Right atrium auricular region (tissue), 2 donors: ENCODE data around the gene DUSP1. TPM values are rescaled to one million over a fixed set of nuclear protein-coding genes. Genes with fewer than 3 reads are reported as not detected.
A peak's percentile ranks its signal among the peaks of the same experiment; 100 is the strongest.

ENCODE experiments used
- DNase-seq: peaks from one replicate; pipeline ENCODE4 v3.0.0-alpha.2; 2019; ENCODE audit warnings: low spot score
- H3K27ac ChIP-seq, 2 donors: fragments of 200-600 bp; sonication (generic); 1 replicate in 1 of 2; 2 replicates in 1 of 2; pipeline ENCODE4 v1.5.1; 2016 to 2019
- H3K27me3 ChIP-seq, 2 donors: fragments of 200-600 bp; sonication (generic); one replicate each; pipeline versions ENCODE4 v1.5.1 to v1.6.0; 2017 to 2019
- H3K36me3 ChIP-seq: fragments of 200-600 bp; sonication (generic); one replicate; pipeline ENCODE4 v1.5.1; 2016
- H3K4me1 ChIP-seq, 2 donors: fragments of 200-600 bp; sonication (generic); one replicate each; pipeline versions ENCODE4 v1.5.1 to v1.6.0; 2017 to 2019
- H3K4me3 ChIP-seq, 2 donors: fragments of 200-600 bp; sonication (generic); 1 replicate in 1 of 2; 2 replicates in 1 of 2; pipeline ENCODE4 v1.5.1; 2017 to 2019; ENCODE audit warnings: mild to moderate bottlenecking in 1 of 2, moderate library complexity in 1 of 2
- H3K9me3 ChIP-seq, 2 donors: fragments of 200-600 bp; sonication (generic); one replicate each; pipeline ENCODE4 v1.5.1; 2019
- total RNA-seq, 2 donors: library from RNA; depleted of rRNA; stranded (reverse); fragments of >200 nt; gene quantifications; one replicate each; pipeline ENCODE4 v1.1.0, GENCODE V29; 2016
- TF ChIP-seq, protein P1 (sequence below), 2 donors: fragments of 200-600 bp; sonication (generic); IDR thresholded peaks; one replicate each; pipeline ENCODE4 v1.5.1; 2019; ENCODE audit warnings: antibody characterized with exemption in 2 of 2

DUSP1 gene
- total RNA-seq, 2 donors from 2014 or later = 804 to 819 TPM

- TF ChIP-seq, protein P1, sequence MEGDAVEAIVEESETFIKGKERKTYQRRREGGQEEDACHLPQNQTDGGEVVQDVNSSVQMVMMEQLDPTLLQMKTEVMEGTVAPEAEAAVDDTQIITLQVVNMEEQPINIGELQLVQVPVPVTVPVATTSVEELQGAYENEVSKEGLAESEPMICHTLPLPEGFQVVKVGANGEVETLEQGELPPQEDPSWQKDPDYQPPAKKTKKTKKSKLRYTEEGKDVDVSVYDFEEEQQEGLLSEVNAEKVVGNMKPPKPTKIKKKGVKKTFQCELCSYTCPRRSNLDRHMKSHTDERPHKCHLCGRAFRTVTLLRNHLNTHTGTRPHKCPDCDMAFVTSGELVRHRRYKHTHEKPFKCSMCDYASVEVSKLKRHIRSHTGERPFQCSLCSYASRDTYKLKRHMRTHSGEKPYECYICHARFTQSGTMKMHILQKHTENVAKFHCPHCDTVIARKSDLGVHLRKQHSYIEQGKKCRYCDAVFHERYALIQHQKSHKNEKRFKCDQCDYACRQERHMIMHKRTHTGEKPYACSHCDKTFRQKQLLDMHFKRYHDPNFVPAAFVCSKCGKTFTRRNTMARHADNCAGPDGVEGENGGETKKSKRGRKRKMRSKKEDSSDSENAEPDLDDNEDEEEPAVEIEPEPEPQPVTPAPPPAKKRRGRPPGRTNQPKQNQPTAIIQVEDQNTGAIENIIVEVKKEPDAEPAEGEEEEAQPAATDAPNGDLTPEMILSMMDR (IDR thresholded peaks at IDR 0.05) = no peak
- no peaks in the 10 kb centered on the region for H3K36me3 ChIP-seq
- no peak for DNase-seq
- H3K27me3 ChIP-seq = no peaks in the 10 kb centered on the region
- peak overlapping the region; percentile 72 to 73 for H3K27ac ChIP-seq
- peaks cover 0 to 20% of the 10 kb centered on the region in 2 donors for H3K4me1 ChIP-seq
- no peak overlapping the region for H3K4me3 ChIP-seq
- H3K9me3 ChIP-seq = peaks cover 0 to 8% of the 10 kb centered on the region in 2 donors
Observed at GRCh38 chr5:172758077-172758833, 12.7 kb downstream of the DUSP1 start.

DNA sequence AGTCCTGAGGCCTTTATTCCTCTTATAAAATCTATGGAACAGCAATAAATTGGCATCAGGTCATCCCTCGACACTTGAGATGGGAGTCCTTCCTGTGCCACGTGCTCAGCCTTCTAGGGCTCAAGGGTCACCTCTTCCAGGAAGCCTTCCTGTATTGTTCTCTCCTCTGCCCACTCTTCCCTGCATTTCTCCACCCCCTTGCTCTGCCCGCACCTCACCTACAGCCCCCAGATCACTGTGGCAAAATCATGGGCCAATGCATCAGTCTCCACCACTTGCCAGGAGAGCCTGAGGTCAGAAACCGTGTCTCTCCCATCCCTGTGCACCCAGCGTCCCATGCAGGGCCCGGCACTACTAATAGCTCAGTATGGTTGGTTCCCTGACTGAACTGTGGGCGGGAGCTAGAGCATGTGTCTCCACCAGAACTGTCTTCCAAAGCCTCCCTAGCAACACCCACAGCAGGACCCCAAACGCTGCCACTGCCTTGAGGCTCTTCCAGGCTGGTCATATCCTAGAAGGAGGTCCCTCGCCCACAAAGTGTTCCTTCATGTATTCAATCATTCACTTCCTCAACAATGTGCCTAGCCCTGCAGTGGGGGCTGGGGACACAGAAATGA, 13.5 kb downstream of the DUSP1 start:
- no peak overlapping the region for H3K4me3 ChIP-seq
- peaks cover 0 to 20% of the 10 kb centered on the region in 2 donors for H3K4me1 ChIP-seq
- H3K27me3 ChIP-seq = no peaks in the 10 kb centered on the region
- no peak for DNase-seq
- TF ChIP-seq, protein P1 (IDR thresholded peaks at IDR 0.05) = no peak
- peak overlapping the region; percentile 72 to 73 for H3K27ac ChIP-seq
- H3K36me3 ChIP-seq = no peaks in the 10 kb centered on the region
- peaks cover 0 to 8% of the 10 kb centered on the region in 2 donors for H3K9me3 ChIP-seq

DNA sequence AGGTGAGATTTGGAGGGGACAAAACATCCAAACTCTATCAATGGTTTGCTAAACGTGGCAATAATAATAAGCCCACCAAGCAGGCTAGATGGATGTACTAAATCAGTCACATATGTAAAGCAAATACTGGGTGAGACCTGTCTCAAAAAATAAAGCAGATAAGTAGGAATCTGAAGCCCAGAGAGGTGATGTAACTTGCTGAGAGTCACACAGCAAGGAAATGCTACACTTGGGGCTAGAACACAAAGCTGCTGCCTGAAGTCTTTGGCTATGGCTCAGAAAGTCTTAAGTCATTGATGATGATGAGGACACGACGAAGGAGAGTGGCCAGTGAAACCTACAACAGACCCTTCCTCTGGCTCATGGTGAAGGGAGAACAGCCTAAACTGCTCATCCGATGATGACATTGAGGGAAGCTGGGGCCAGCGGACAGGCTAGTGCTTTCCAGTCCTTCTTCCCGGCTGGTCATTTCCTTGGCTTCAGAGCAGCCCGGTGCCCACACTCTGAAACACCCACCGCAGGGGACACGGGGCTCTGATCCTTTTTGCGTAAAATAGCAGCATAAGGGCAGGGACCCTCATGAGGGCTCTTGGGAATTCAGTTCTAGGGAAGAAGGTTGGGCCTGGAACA, 14.1 kb downstream of the DUSP1 start:
- H3K27me3 ChIP-seq = no peaks in the 10 kb centered on the region
- H3K27ac ChIP-seq = no peak overlapping the region
- no peaks in the 10 kb centered on the region for H3K36me3 ChIP-seq
- peaks cover 0 to 24% of the 10 kb centered on the region in 2 donors for H3K4me1 ChIP-seq
- TF ChIP-seq, protein P1 (IDR thresholded peaks at IDR 0.05) = no peak
- no peak overlapping the region for H3K4me3 ChIP-seq
- no peak for DNase-seq
- H3K9me3 ChIP-seq = peaks cover 0 to 8% of the 10 kb centered on the region in 2 donors

GRCh38 chr5:172754596-172755356, 16.2 kb downstream of the DUSP1 start:
- peaks cover 0 to 41% of the 10 kb centered on the region in 2 donors for H3K4me1 ChIP-seq
- no peak overlapping the region for H3K4me3 ChIP-seq
- peaks cover 0 to under 1% of the 10 kb centered on the region in 2 donors for H3K9me3 ChIP-seq
- H3K27ac ChIP-seq = no peak overlapping the region
- TF ChIP-seq, protein P1 (IDR thresholded peaks at IDR 0.05) = no peak
- no peaks in the 10 kb centered on the region for H3K36me3 ChIP-seq
- no peak for DNase-seq
- H3K27me3 ChIP-seq = no peaks in the 10 kb centered on the region

DNA sequence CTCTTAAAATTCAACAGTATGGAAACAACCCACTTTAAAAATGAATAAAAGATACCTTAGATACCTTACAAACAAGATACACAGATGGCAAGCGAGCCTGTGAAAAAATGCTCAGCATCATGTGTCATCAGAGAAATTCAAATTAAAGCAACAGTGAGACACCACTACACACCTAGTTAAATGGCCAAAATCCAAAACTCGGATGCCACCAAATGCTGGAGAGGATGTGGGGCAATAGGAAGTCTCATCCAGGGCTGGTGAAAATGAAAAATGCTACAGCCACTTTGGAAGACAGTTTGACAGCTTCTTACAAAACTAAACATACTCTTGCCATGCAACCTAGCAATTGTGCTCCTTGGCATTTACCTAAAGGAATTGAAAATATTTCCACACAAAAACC, 17.9 kb downstream of the DUSP1 start:
- Histone ChIP-seq H3K36me3 (no peaks in the 10 kb centered on the region), H3K27ac (peak overlapping the region in 1 of 2 donors; percentile 89), H3K4me1 (peaks cover 0 to 44% of the 10 kb centered on the region in 2 donors), H3K4me3 (no peak overlapping the region), H3K27me3 (no peaks in the 10 kb centered on the region), H3K9me3 (no peaks in the 10 kb centered on the region)
- no peak for DNase-seq
- TF ChIP-seq, protein P1 (IDR thresholded peaks at IDR 0.05) = no peak
